ENCODE results near the gene C4orf50.

Gene C4orf50

GRCh38 chr4:5927116-5927515 is 91.1 kb downstream of the C4orf50 start:
- TF ChIP-seq, protein P1, sequence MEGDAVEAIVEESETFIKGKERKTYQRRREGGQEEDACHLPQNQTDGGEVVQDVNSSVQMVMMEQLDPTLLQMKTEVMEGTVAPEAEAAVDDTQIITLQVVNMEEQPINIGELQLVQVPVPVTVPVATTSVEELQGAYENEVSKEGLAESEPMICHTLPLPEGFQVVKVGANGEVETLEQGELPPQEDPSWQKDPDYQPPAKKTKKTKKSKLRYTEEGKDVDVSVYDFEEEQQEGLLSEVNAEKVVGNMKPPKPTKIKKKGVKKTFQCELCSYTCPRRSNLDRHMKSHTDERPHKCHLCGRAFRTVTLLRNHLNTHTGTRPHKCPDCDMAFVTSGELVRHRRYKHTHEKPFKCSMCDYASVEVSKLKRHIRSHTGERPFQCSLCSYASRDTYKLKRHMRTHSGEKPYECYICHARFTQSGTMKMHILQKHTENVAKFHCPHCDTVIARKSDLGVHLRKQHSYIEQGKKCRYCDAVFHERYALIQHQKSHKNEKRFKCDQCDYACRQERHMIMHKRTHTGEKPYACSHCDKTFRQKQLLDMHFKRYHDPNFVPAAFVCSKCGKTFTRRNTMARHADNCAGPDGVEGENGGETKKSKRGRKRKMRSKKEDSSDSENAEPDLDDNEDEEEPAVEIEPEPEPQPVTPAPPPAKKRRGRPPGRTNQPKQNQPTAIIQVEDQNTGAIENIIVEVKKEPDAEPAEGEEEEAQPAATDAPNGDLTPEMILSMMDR (IDR thresholded peaks at IDR 0.05; ENCODE audit: low read depth, low read length): no peak
- DNase-seq (ENCODE audit: extremely low read depth, low read depth): no peak

GRCh38 chr4:5926598-5926997 is 91.6 kb downstream of the C4orf50 start:
- DNase-seq (ENCODE audit: extremely low read depth, low read depth): no peak
- TF ChIP-seq, protein P1 (IDR thresholded peaks at IDR 0.05; ENCODE audit: low read depth, low read length): no peak

DNA sequence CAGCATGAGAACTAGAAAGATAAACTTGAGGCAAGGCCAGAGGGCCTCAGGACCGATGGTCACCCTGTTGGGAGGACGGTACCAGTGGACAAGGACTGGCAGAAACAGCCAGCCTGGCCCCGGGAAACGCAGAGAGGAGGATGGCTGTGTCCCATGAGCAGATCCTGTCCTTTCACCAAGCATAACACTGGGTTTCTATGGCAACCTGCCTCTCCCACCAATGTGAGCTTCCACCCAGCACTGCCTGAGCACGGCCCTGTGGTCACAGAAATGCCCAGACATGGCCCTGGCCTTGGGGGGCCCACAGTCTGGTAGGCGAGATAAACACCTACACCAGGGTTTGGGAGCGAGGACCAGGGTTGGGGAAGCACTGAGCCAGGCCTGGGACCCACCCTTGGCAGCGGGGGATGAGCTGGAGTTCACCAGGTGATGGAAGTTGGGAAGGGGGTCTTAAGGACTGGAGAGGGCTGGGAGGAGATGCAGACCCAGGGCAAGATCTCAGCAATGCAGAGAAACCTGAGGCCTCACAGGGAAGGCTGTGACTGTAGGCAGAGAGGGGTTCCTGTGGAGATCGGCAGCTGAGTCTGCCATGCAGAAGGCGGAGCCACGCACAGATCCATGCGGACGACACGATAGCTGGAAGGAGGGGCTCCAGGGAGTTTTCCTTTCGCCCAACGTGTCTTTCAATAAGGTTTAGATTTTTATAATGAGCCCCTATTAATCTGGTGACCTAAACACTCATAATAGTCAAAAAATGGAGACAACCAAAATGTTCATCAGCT is 92.6 kb downstream of the C4orf50 start:
- TF ChIP-seq, protein P1 (IDR thresholded peaks at IDR 0.05; ENCODE audit: low read depth, low read length): no peak
- DNase-seq (ENCODE audit: extremely low read depth, low read depth): no peak

DNA sequence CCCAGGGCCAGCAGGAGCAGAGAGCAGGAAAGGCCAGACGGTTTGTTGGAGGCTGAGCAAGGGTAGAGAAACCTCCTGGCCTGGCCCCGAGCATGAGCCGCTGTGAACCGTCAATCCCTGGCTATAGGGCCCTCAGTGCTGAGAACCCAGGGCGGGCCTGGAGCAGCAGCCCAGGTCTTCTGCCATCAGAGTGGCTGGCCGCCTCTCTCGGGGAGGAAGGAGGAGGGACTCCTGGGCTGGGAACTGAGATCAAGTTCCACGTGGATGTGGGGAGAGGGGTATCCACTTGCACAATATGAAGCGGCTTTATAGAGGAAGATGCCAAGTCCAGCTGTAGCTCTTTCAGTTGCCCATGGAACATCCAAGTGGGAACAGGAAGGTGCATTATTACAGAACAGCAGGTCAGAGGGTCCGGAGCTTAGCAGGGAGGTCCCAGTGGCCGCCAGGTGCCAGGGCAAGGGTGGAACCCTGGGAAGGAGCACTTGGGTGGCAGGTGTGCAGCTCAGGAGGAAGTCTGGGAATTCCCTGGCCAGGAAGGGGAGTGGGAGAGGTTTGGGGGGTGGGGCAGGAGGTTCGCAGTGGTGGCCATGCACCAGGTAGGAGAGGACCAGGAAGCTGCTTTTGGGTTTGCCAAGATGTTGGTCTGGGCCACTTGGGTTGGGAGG is 93.6 kb downstream of the C4orf50 start:
- TF ChIP-seq, protein P1 (IDR thresholded peaks at IDR 0.05; ENCODE audit: low read depth, low read length): no peak
- DNase-seq (ENCODE audit: extremely low read depth, low read depth): no peak

- DNase-seq (ENCODE audit: extremely low read depth, low read depth): no peak
- TF ChIP-seq, protein P1 (IDR thresholded peaks at IDR 0.05; ENCODE audit: low read depth, low read length): no peak
Observed at GRCh38 chr4:5923376-5923775, 94.9 kb downstream of the C4orf50 start.

GRCh38 chr4:5922556-5922955 is 95.7 kb downstream of the C4orf50 start:
- TF ChIP-seq, protein P1 (IDR thresholded peaks at IDR 0.05; ENCODE audit: low read depth, low read length): no peak
- DNase-seq (ENCODE audit: extremely low read depth, low read depth): no peak

- DNase-seq (ENCODE audit: extremely low read depth, low read depth): no peak
- TF ChIP-seq, protein P1 (IDR thresholded peaks at IDR 0.05; ENCODE audit: low read depth, low read length): no peak
Observed at GRCh38 chr4:5921981-5922380, 96.2 kb downstream of the C4orf50 start.
